B cell (primary cell): ENCODE measurements around the gene ST3GAL3. TPM values are rescaled to one million over a fixed set of nuclear protein-coding genes. Genes with fewer than 3 reads are reported as not detected.

Experiments used
- ATAC-seq: fragments of 200-7000 bp; cut with Tn5 transposase; one replicate; pipeline ENCODE4 v1.10.0; 2021; ENCODE audit warnings: low read depth, mild to moderate bottlenecking, moderate number of reproducible peaks, moderate library complexity
- CTCF ChIA-PET: fragments of 350-600 bp; sonication (Branson Sonifier 250); formaldehyde crosslinking; loops from one replicate; lab custom pipeline; 2021; ENCODE audit warnings: antibody characterized with exemption, inconsistent platforms; lab: Charles Lee
- POLR2A ChIA-PET: fragments of 350-600 bp; sonication (Branson Sonifier 250); formaldehyde crosslinking; loops from one replicate; lab custom pipeline; 2021; ENCODE audit warnings: antibody characterized with exemption; lab: Charles Lee
- DNase-seq: peaks from one replicate; pipeline ENCODE4 v3.0.0; 2013
- H2AFZ ChIP-seq: 2 replicates; pipeline ENCODE4 v1.6.1; 2012; ENCODE audit warnings: mild to moderate bottlenecking, low read depth, low read length; ENCODE audit not compliant: insufficient read depth, poor library complexity, severe bottlenecking
- H3K27ac ChIP-seq, 2 donors: 1 replicate in 1 of 2; 2 replicates in 1 of 2; pipeline ENCODE4 v1.5.1; 2012 to 2013; ENCODE audit warnings: low read length in 2 of 2, mild to moderate bottlenecking in 2 of 2, moderate library complexity in 1 of 2
- H3K27me3 ChIP-seq, 4 experiments: fragments of 200-600 bp in 1 of 4; sonication (generic) in 1 of 4; replicated peaks in 1 of 4; 1 replicate in 2 of 4; 2 replicates in 2 of 4; pipeline versions ENCODE4 v1.6.1 to v1.7.0; 2013 to 2016; ENCODE audit warnings: low read length in 3 of 4, mild to moderate bottlenecking in 2 of 4, mixed read lengths in 1 of 4, moderate library complexity in 1 of 4; ENCODE audit not compliant: insufficient read depth in 4 of 4, control insufficient read depth in 3 of 4; ENCODE audit errors: control extremely low read depth in 1 of 4
- H3K36me3 ChIP-seq, 2 experiments: replicated peaks in 1 of 2; 1 replicate in 1 of 2; 2 replicates in 1 of 2; pipeline versions ENCODE4 v1.6.1 to v1.7.1; 2013; ENCODE audit warnings: low read length in 1 of 2; ENCODE audit not compliant: insufficient read depth in 2 of 2, control insufficient read depth in 1 of 2; ENCODE audit errors: control extremely low read depth in 1 of 2, extremely low read depth in 1 of 2
- H3K4me1 ChIP-seq, 2 donors: fragments of 200-600 bp in 1 of 2; sonication (generic) in 1 of 2; 1 replicate in 1 of 2; 2 replicates in 1 of 2; pipeline versions ENCODE4 v1.5.1 to v1.6.1; 2013 to 2017; ENCODE audit warnings: low read length in 2 of 2; ENCODE audit not compliant: control insufficient read depth in 2 of 2, insufficient read depth in 2 of 2
- H3K4me2 ChIP-seq: replicated peaks from 2 replicates; pipeline ENCODE3; 2012; ENCODE audit warnings: mild to moderate bottlenecking, low read depth, low read length; ENCODE audit not compliant: poor library complexity, severe bottlenecking
- H3K4me3 ChIP-seq, 5 experiments: fragments of 200-600 bp in 1 of 5; sonication (generic) in 1 of 5; 1 replicate in 3 of 5; 2 replicates in 2 of 5; pipeline versions ENCODE4 v1.5.1 to v1.7.0; 2011 to 2016; ENCODE audit warnings: low read length in 4 of 5, mild to moderate bottlenecking in 4 of 5, low read depth in 2 of 5, control low read depth in 1 of 5, moderate library complexity in 1 of 5; ENCODE audit not compliant: insufficient read depth in 1 of 5; ENCODE audit errors: control extremely low read depth in 1 of 5, extremely low read depth in 1 of 5
- H3K79me2 ChIP-seq: fragments of 200-600 bp; sonication (generic); one replicate; pipeline ENCODE4 v1.6.0; 2016; ENCODE audit warnings: low read length; ENCODE audit not compliant: control insufficient read depth, insufficient read depth
- H3K9ac ChIP-seq: fragments of 200-600 bp; sonication (generic); 2 replicates; pipeline ENCODE4 v1.6.1; 2017; ENCODE audit warnings: mild to moderate bottlenecking, low read length, moderate library complexity
- H3K9me3 ChIP-seq, 3 donors: one replicate each; pipeline versions ENCODE4 v1.6.1 to v1.7.1; 2013; ENCODE audit warnings: low read length in 2 of 3; ENCODE audit not compliant: control insufficient read depth in 2 of 3, insufficient read depth in 1 of 3; ENCODE audit errors: control extremely low read depth in 1 of 3
- H4K20me1 ChIP-seq: 2 replicates; pipeline ENCODE4 v1.6.0; 2012; ENCODE audit warnings: mild to moderate bottlenecking, low read length; ENCODE audit not compliant: insufficient read depth, control insufficient read depth, poor library complexity, severe bottlenecking
- H3K27ac Mint-ChIP-seq: one replicate; pipeline ENCODE4 v1.8.0; 2021; ENCODE audit warnings: mixed read lengths
- H3K27me3 Mint-ChIP-seq: one replicate; pipeline ENCODE4 v1.8.0; 2021; ENCODE audit warnings: mixed read lengths
- H3K4me1 Mint-ChIP-seq: one replicate; pipeline ENCODE4 v1.8.0; 2021; ENCODE audit warnings: mixed read lengths
- H3K4me3 Mint-ChIP-seq: one replicate; pipeline ENCODE4 v1.8.0; 2021; ENCODE audit warnings: mixed read lengths
- H3K9me3 Mint-ChIP-seq: one replicate; pipeline ENCODE4 v1.8.0; 2022; ENCODE audit warnings: mixed read lengths; ENCODE audit not compliant: insufficient read depth
- EZH2 ChIP-seq: IDR thresholded peaks from 2 replicates; pipeline ENCODE4 v1.6.1; 2012; ENCODE audit warnings: borderline replicate concordance, low read depth, mild to moderate bottlenecking, moderate library complexity, low read length; ENCODE audit not compliant: insufficient read depth, poor library complexity, severe bottlenecking
- WGBS: methylation state at CpG from one replicate; pipeline ENCODE4 v1.1.5; 2013; ENCODE audit warnings: missing lambda C conversion rate; ENCODE audit not compliant: insufficient coverage; 5-methylcytosine and 5-hydroxymethylcytosine counted together
- intact Hi-C: fragments of 100-400 bp; cut with micrococcal nuclease; formaldehyde crosslinking; loops from one replicate; pipeline ENCODE4 v1.10.0; 2022
- polyA plus RNA-seq: library from polyadenylated mRNA; depleted of rRNA; stranded (reverse); fragments of >200 nt; gene quantifications from 2 replicates; pipeline ENCODE4 v1.2.3, GENCODE V29; 2012
- total RNA-seq, 2 donors: library from RNA; stranded (reverse); fragments of 120-200 nt in 1 of 2; gene quantifications; 1 replicate in 1 of 2; 2 replicates in 1 of 2; pipeline versions ENCODE4 v1.2.3 to v1.2.4, GENCODE V29; 2013 to 2022
- TF ChIP-seq, protein P1 (sequence below): fragments of 200-600 bp; IDR thresholded peaks from one replicate; pipeline ENCODE4 v1.8.0; 2022; ENCODE audit warnings: antibody characterized with exemption, mild to moderate bottlenecking

The ST3GAL3 gene
- total and polyA plus RNA-seq, 2 donors (not counting 1 experiment from before 2014, with no cell fraction given) = 16.8 to 31.4 TPM

DNA sequence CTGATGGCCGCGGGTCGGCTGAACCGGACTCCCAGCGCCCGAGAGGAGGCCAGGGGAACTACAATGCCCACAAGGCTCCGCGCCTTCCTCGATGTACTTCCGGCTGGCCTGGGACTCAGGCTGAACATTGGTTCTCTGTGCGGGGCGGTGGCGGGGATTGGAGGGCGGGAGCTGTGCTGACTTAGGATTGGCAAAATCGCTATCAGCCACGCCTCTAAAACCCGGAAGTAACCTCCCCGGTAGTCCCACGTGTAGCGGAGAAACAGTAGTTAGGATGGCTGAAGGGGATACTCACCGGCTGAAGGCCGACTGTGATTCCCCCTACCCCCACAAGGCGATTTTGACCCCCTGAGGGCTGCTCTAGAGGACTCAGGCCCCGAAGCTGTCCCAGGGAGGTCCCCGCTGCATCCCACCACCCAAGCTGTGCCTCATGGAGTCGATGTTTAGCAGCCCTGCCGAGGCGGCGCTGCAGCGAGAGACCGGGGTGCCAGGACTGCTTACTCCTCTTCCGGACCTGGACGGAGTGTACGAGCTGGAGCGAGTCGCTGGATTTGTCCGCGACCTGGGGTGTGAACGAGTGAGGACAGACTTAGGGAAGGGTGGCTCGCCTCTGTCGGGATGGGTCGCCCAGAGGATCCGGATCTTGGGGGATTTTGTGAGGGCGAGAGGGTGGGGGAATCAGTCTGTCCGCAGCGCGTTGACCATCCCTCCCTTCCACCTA lies 262.6 kb downstream of the ST3GAL3 start, which contains the start of gene DPH2:
Gene DPH2, plus strand, starts transcription at position 265 of the 721 bp plus-strand sequence. Its CDS starts 166 bp downstream, at position 431.
- ATAC-seq = peak; percentile 85
- Mint-ChIP-seq H3K27me3 (no peaks in the 10 kb centered on the region), H3K4me3 (peak within 1 kb of the TSS; percentile 95), H3K4me1 (peaks cover 37% of the 10 kb centered on the region), H3K9me3 (no peaks in the 10 kb centered on the region), H3K27ac (peak within 1 kb of the TSS; percentile 79)
- H2AFZ ChIP-seq = peak within 1 kb of the TSS; percentile 81
- 2% methylated on average over 42 of the region's 47 CpGs for WGBS
- peaks cover 0 to 10% of the 10 kb centered on the region in 2 experiments for H3K36me3 ChIP-seq
- H3K9ac ChIP-seq = peak within 1 kb of the TSS; percentile 81
- TF ChIP-seq, protein P1, sequence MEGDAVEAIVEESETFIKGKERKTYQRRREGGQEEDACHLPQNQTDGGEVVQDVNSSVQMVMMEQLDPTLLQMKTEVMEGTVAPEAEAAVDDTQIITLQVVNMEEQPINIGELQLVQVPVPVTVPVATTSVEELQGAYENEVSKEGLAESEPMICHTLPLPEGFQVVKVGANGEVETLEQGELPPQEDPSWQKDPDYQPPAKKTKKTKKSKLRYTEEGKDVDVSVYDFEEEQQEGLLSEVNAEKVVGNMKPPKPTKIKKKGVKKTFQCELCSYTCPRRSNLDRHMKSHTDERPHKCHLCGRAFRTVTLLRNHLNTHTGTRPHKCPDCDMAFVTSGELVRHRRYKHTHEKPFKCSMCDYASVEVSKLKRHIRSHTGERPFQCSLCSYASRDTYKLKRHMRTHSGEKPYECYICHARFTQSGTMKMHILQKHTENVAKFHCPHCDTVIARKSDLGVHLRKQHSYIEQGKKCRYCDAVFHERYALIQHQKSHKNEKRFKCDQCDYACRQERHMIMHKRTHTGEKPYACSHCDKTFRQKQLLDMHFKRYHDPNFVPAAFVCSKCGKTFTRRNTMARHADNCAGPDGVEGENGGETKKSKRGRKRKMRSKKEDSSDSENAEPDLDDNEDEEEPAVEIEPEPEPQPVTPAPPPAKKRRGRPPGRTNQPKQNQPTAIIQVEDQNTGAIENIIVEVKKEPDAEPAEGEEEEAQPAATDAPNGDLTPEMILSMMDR = no peak
- no peak for TF ChIP-seq EZH2
- peaks cover 10% of the 10 kb centered on the region for H4K20me1 ChIP-seq
- peaks cover 17 to 30% of the 10 kb centered on the region in 2 donors for H3K4me1 ChIP-seq
- peak within 1 kb of the TSS; percentile 62 to 96 (median 92) for H3K4me3 ChIP-seq
- H3K79me2 ChIP-seq = peaks cover 23% of the 10 kb centered on the region
- ChIA-PET CTCF (interaction anchor here (0.7 to 1.7 kb wide), 4 partner anchors 23 to 36 kb away, joined by 3 to 4 read pairs (median 4); partner anchors contain the start of genes ARTN and IPO13), POLR2A (interaction anchor here (0.6 to 0.7 kb wide), 2 partner anchors 10 to 23 kb away, joined by 3 to 4 read pairs; partner anchors contain the start of gene IPO13)
- peak; percentile 95 for DNase-seq
- H3K4me2 ChIP-seq = peak within 1 kb of the TSS; percentile 96
- intact Hi-C loops = loop anchor here (1.0 to 10.0 kb wide), 4 partner anchors 24 to 1515 kb away; partner anchors contain the start of genes IPO13, KDM4A, PPCS and ST3GAL3
- H3K27ac ChIP-seq = peak within 1 kb of the TSS in 1 of 2 donors; percentile 60
- no peaks in the 10 kb centered on the region for H3K27me3 ChIP-seq
- no peaks in the 10 kb centered on the region for H3K9me3 ChIP-seq
